HepG2 (cell line): ENCODE results near the gene VARS1. TPM values are rescaled to one million over a fixed set of nuclear protein-coding genes. Genes with fewer than 3 reads are reported as not detected.

ENCODE experiments used
- ATAC-seq: fragments of 200-7000 bp; cut with Tn5 transposase; 3 replicates; pipeline ENCODE4 v1.9.1; 2020; ENCODE audit warnings: mild to moderate bottlenecking, moderate library complexity
- BruUV-seq: library from RNA; stranded (reverse); fragments of 400-500 nt; replicated peaks from 2 replicates; lab custom pipeline; 2021; lab: Mats Ljungman, UMichigan
- CTCF ChIA-PET: fragments of 300-600 bp; formaldehyde crosslinking; extraction: SDS; loops from one replicate; lab custom pipeline; 2021; ENCODE audit warnings: low total read pairs, inconsistent platforms, low intra/inter-chr PET ratio; lab: Yijun Ruan, JAX
- POLR2A ChIA-PET: fragments of 350-600 bp; sonication (Branson Sonifier 250); formaldehyde crosslinking; loops from one replicate; lab custom pipeline; 2020; ENCODE audit warnings: antibody characterized with exemption, inconsistent platforms; lab: Yijun Ruan, JAX
- DNase-seq: peaks from one replicate; pipeline ENCODE4 v3.0.0-alpha.2; 2015; ENCODE audit warnings: low spot score
- FAIRE-seq: peaks from 3 replicates; lab custom pipeline; 2011; peaks lifted over from hg19 to GRCh38; lab: Jason Lieb, UNC
- H2AFZ ChIP-seq: one replicate; pipeline ENCODE4 v1.6.1; 2011; ENCODE audit warnings: low read length, inconsistent platforms
- H3K27ac ChIP-seq: fragments of 300-600 bp; 3 replicates; pipeline ENCODE4 v1.8.0; 2011; ENCODE audit warnings: mixed run types, mild to moderate bottlenecking, mixed read lengths, low read length, inconsistent platforms; ENCODE audit not compliant: insufficient read depth; ENCODE audit errors: extremely low read length
- H3K27me3 ChIP-seq, 2 experiments: fragments of 200-600 bp in 1 of 2; 2 replicates in 1 of 2; 3 replicates in 1 of 2; pipeline versions ENCODE4 v1.6.0 to v1.8.0; 2011; ENCODE audit warnings: low read length in 2 of 2, mild to moderate bottlenecking in 2 of 2, moderate library complexity in 2 of 2, inconsistent platforms in 1 of 2; ENCODE audit not compliant: insufficient read depth in 2 of 2, control insufficient read depth in 1 of 2
- H3K36me3 ChIP-seq, 2 experiments: fragments of 200-600 bp in 1 of 2; replicated peaks in 1 of 2; 2 replicates in 1 of 2; 3 replicates in 1 of 2; pipeline versions ENCODE4 v1.5.1 to v1.8.0; 2011; ENCODE audit warnings: low read length in 2 of 2, inconsistent platforms in 1 of 2; ENCODE audit not compliant: insufficient read depth in 2 of 2, control insufficient read depth in 1 of 2
- H3K4me1 ChIP-seq: 2 replicates; pipeline ENCODE4 v1.5.1; 2012; ENCODE audit warnings: low read length, inconsistent platforms; ENCODE audit not compliant: insufficient read depth
- H3K4me2 ChIP-seq: 2 replicates; pipeline ENCODE4 v1.6.0; 2011; ENCODE audit warnings: low read depth, low read length, inconsistent platforms
- H3K4me3 ChIP-seq, 3 experiments: fragments of 200-600 bp in 1 of 3; sonication (generic), shearing (Covaris generic) in 1 of 3; replicated peaks in 1 of 3; 2 replicates each; pipeline ENCODE4 v1.5.1; 2011 to 2016; ENCODE audit warnings: low read length in 3 of 3, inconsistent platforms in 2 of 3, low read depth in 2 of 3, mild to moderate bottlenecking in 2 of 3, control low read depth in 1 of 3, mixed read lengths in 1 of 3; ENCODE audit not compliant: insufficient read depth in 1 of 3
- H3K79me2 ChIP-seq: one replicate; pipeline ENCODE4 v1.6.1; 2011; ENCODE audit warnings: low read length, inconsistent platforms; ENCODE audit not compliant: insufficient read depth
- H3K9ac ChIP-seq: 2 replicates; pipeline ENCODE4 v1.6.0; 2011; ENCODE audit warnings: mild to moderate bottlenecking, low read depth, low read length, inconsistent platforms; ENCODE audit not compliant: insufficient read depth
- H3K9me3 ChIP-seq: 2 replicates; pipeline ENCODE4 v1.5.1; 2012; ENCODE audit warnings: mild to moderate bottlenecking, low read length
- H4K20me1 ChIP-seq: 2 replicates; pipeline ENCODE4 v1.6.0; 2011; ENCODE audit warnings: inconsistent platforms, mild to moderate bottlenecking, low read length, moderate library complexity; ENCODE audit not compliant: insufficient read depth
- AKNA ChIP-seq: sonication (generic); formaldehyde crosslinking; IDR thresholded peaks from 2 replicates; pipeline ENCODE4 v1.4.0; 2020; ENCODE audit warnings: missing genetic modification reagents, borderline replicate concordance
- ARID2 ChIP-seq: sonication (generic); formaldehyde crosslinking; IDR thresholded peaks from 2 replicates; pipeline ENCODE4 v1.8.1; 2022; ENCODE audit warnings: mild to moderate bottlenecking, missing genetic modification reagents, borderline replicate concordance
- ATF7-NPFF ChIP-seq: sonication (generic); formaldehyde crosslinking; IDR thresholded peaks from 2 replicates; pipeline ENCODE4 v1.8.1; 2023; ENCODE audit warnings: mild to moderate bottlenecking, low read depth, missing genetic modification reagents, moderate library complexity
- CEBPG ChIP-seq: IDR thresholded peaks from 2 replicates; pipeline ENCODE4 v1.6.1; 2016
- MAZ ChIP-seq, 2 experiments: sonication (generic) in 1 of 2; formaldehyde crosslinking in 1 of 2; IDR thresholded peaks; 2 replicates each; pipeline versions ENCODE4 v1.5.0 to v1.6.1; 2012 to 2020; ENCODE audit warnings: low read depth in 2 of 2, mild to moderate bottlenecking in 2 of 2, borderline replicate concordance in 1 of 2, improper control_type of control experiment in 1 of 2, low read length in 1 of 2, missing genetic modification reagents in 1 of 2, moderate library complexity in 1 of 2
- PHF21A ChIP-seq: sonication (generic); formaldehyde crosslinking; IDR thresholded peaks from 2 replicates; pipeline ENCODE4 v1.5.0; 2020; ENCODE audit warnings: mild to moderate bottlenecking, missing genetic modification reagents
- POLR2A ChIP-seq, 2 experiments: IDR thresholded peaks; 2 replicates each; pipeline ENCODE4 v1.6.1; 2011; ENCODE audit warnings: low read depth in 2 of 2, low read length in 2 of 2, mild to moderate bottlenecking in 1 of 2, moderate library complexity in 1 of 2; ENCODE audit not compliant: insufficient read depth in 1 of 2
- POLR2AphosphoS5 ChIP-seq: IDR thresholded peaks from 2 replicates; pipeline ENCODE4 v1.6.1; 2012; ENCODE audit warnings: low read depth, low read length
- SNAPC5 ChIP-seq: sonication (generic); formaldehyde crosslinking; IDR thresholded peaks from 2 replicates; pipeline ENCODE4 v1.8.1; 2023; ENCODE audit warnings: mild to moderate bottlenecking, missing genetic modification reagents, borderline replicate concordance
- TARDBP ChIP-seq: sonication (generic); formaldehyde crosslinking; IDR thresholded peaks from 2 replicates; pipeline ENCODE4 v1.8.0; 2022; ENCODE audit warnings: mild to moderate bottlenecking, missing genetic modification reagents
- U2AF1 ChIP-seq: fragments of 200-400 bp; formaldehyde crosslinking; optimal IDR thresholded peaks from 2 replicates; pipeline ENCODE3; 2017; ENCODE audit warnings: mild to moderate bottlenecking, low read depth, low read length
- ZBTB38 ChIP-seq: sonication (generic); formaldehyde crosslinking; IDR thresholded peaks from 2 replicates; pipeline ENCODE4 v1.5.1; 2020; ENCODE audit warnings: mild to moderate bottlenecking, missing genetic modification reagents
- ZC3H13 ChIP-seq: sonication (generic); formaldehyde crosslinking; IDR thresholded peaks from 2 replicates; pipeline ENCODE4 v1.8.1; 2023; ENCODE audit warnings: mild to moderate bottlenecking, missing genetic modification reagents, moderate library complexity
- ZNF331 ChIP-seq: sonication (generic); formaldehyde crosslinking; IDR thresholded peaks from 2 replicates; pipeline ENCODE4 v1.4.0; 2020; ENCODE audit warnings: missing genetic modification reagents
- ZNF335 ChIP-seq: sonication (generic); formaldehyde crosslinking; IDR thresholded peaks from 2 replicates; pipeline ENCODE4 v1.4.0; 2020; ENCODE audit warnings: missing genetic modification reagents
- ZNF530 ChIP-seq: sonication (generic); formaldehyde crosslinking; IDR thresholded peaks from 2 replicates; pipeline ENCODE4 v1.5.0; 2020; ENCODE audit warnings: low read depth, mild to moderate bottlenecking, missing genetic modification reagents
- ZNF567 ChIP-seq: sonication (generic); formaldehyde crosslinking; IDR thresholded peaks from 2 replicates; pipeline ENCODE4 v1.8.1; 2023; ENCODE audit warnings: mild to moderate bottlenecking, missing genetic modification reagents, borderline replicate concordance
- ZNF788 ChIP-seq: sonication (generic); formaldehyde crosslinking; IDR thresholded peaks from 2 replicates; pipeline ENCODE4 v1.5.0; 2020; ENCODE audit warnings: mild to moderate bottlenecking, missing genetic modification reagents, borderline replicate concordance
- WGBS: methylation state at CpG from one replicate; pipeline ENCODE4 v1.1.6; 2017; ENCODE audit warnings: low lambda C conversion rate; 5-methylcytosine and 5-hydroxymethylcytosine counted together
- in situ Hi-C: cut with HindIII; loops from 2 replicates; pipeline ENCODE4 v1.10.0; 2017; ENCODE audit warnings: low pct_unique_long_range_greater_than_20kb; ENCODE audit not compliant: extremely low pct_ligation_motif_present
- intact Hi-C: fragments of 100-400 bp; cut with micrococcal nuclease; formaldehyde crosslinking; loops from one replicate; pipeline ENCODE4 v1.10.0; 2022; ENCODE audit not compliant: unreplicated experiment
- polyA plus RNA-seq, 8 experiments: library from polyadenylated mRNA; depleted of rRNA in 3 of 8; stranded (reverse) in 7 of 8; unstranded in 1 of 8; fragments of >200 nt; fragmentation: Illumina TruSeq in 4 of 8; extraction: Trizol in 4 of 8; gene quantifications; 2 replicates each; pipeline versions ENCODE4 v1.2.1 to v1.2.3, GENCODE V29; 2011 to 2016; ENCODE audit warnings: low read depth in 4 of 8, missing spikeins in 1 of 8, mixed read lengths in 1 of 8; ENCODE audit not compliant: insufficient read depth in 1 of 8
- total RNA-seq, 5 experiments: library from RNA; depleted of rRNA; stranded (reverse); fragments of >200 nt; fragmentation: Illumina TruSeq; extraction: Trizol; gene quantifications; 2 replicates each; pipeline ENCODE4 v1.2.3, GENCODE V29; 2016; ENCODE audit warnings: low read depth in 1 of 5

The VARS1 gene
- total and polyA plus RNA-seq, 2 of the 13 experiments (the other 11 are each of a cell fraction or from before 2014, with no cell fraction given) = 14.7 to 56.1 TPM

GRCh38 chr6:31831350-31832215, 36.0 kb upstream of the VARS1 start:
- ChIA-PET CTCF (interaction anchor here (1.2 to 2.2 kb wide), 3 partner anchors 32 to 59 kb away, joined by 3 to 16 read pairs (median 10); no protein-coding TSS in a partner anchor), POLR2A (interaction anchor here (1.0 to 15.7 kb wide), 18 partner anchors 9 to 114 kb away, joined by 3 to 264 read pairs (median 7); partner anchors contain the start of genes CFB, HSPA1A, HSPA1L and LSM2)
- Histone ChIP-seq H3K4me2 (peak overlapping the region; percentile 94), H3K27me3 (peaks cover 0 to 2% of the 10 kb centered on the region in 2 experiments; a peak in 1 of 5 replicates), H4K20me1 (peaks cover 12% of the 10 kb centered on the region), H3K9ac (peak overlapping the region; percentile 81), H3K36me3 (peaks cover 0 to 5% of the 10 kb centered on the region in 2 experiments; a peak in 1 of 5 replicates), H2AFZ (no peak overlapping the region), H3K4me1 (peaks cover 32% of the 10 kb centered on the region), H3K9me3 (no peaks in the 10 kb centered on the region), H3K27ac (peak overlapping the region; percentile 23), H3K79me2 (peaks cover 53% of the 10 kb centered on the region), H3K4me3 (peak overlapping the region in 2 of 3 experiments; percentile 80 to 99; a peak in 5 of 6 replicates)
- ATAC-seq (no peak), DNase-seq (no peak), FAIRE-seq (no peak)
- 81% methylated on average over 15 of the region's 15 CpGs for WGBS
- in situ Hi-C loops = loop anchor here (5.0 kb wide), 1 partner anchor 59 kb away; no protein-coding TSS in a partner anchor
- no TSS peak for BruUV-seq
- intact Hi-C loops = loop anchor here (5.0 to 10.0 kb wide), 3 partner anchors 66 to 164 kb away; partner anchors contain the start of genes CSNK2B, EHMT2, LY6G5B and NELFE
- TF ChIP-seq ARID2 (CRISPR knock-in tag) (0 out of 2 replicates have a peak, but pooled peaks have one; percentile 30), POLR2AphosphoS5 (no peak), SNAPC5 (CRISPR knock-in tag) (no peak), ZNF530 (CRISPR knock-in tag) (no peak), CEBPG (CRISPR knock-in tag) (0 out of 2 replicates have a peak, but pooled peaks have one; percentile 26), TARDBP (CRISPR knock-in tag) (no peak), U2AF1 (no peak), ZBTB38 (CRISPR knock-in tag) (peak; percentile 51; the same call in 1 of the 2 replicates), PHF21A (CRISPR knock-in tag) (peak; percentile 33; the same call in 1 of the 2 replicates), ZNF331 (CRISPR knock-in tag) (no peak), AKNA (no peak), ZNF567 (CRISPR knock-in tag) (0 out of 2 replicates have a peak, but pooled peaks have one; percentile 50), ZNF788 (CRISPR knock-in tag) (peak; percentile 34; the same call in 1 of the 2 replicates), MAZ (IDR thresholded peaks at IDR 0.05; ENCODE audit: borderline replicate concordance, low read depth, low read length) (no peak), MAZ (CRISPR knock-in tag; IDR thresholded peaks at IDR 0.05; ENCODE audit: low read depth) (0 out of 2 replicates have a peak, but pooled peaks have one; percentile 29), ZC3H13 (CRISPR knock-in tag) (peak; percentile 87), ZNF335 (CRISPR knock-in tag) (0 out of 2 replicates have a peak, but pooled peaks have one; percentile 27), POLR2A (IDR thresholded peaks at IDR 0.05; ENCODE audit: insufficient read depth in 1 of 2, low read depth in 2 of 2, low read length in 2 of 2) (0 out of 4 replicates have a peak, but pooled peaks have one; percentile 19 to 21), ATF7-NPFF (CRISPR knock-in tag) (no peak)
